Heart left ventricle (tissue), 16 donors: Measurements from ENCODE around the gene GALT. TPM values are rescaled to one million over a fixed set of nuclear protein-coding genes. Genes with fewer than 3 reads are reported as not detected.

Source experiments
- ATAC-seq, 4 donors: fragments of 200-7000 bp; cut with Tn5 transposase; one replicate each; pipeline ENCODE4 v1.9.1; 2020 to 2022; ENCODE audit warnings: moderate library complexity in 4 of 4, mild to moderate bottlenecking in 3 of 4, moderate number of reproducible peaks in 1 of 4
- DNase-seq, 5 donors: peaks; one replicate each; pipeline ENCODE4 v3.0.0-alpha.2; 2020
- H3K27ac ChIP-seq, 12 donors: fragments of 200-600 bp; sonication (generic) in 4 of 12; one replicate each; pipeline versions ENCODE4 v1.5.0 to v1.8.0; 2016 to 2022; ENCODE audit warnings: mild to moderate bottlenecking in 2 of 12
- H3K27me3 ChIP-seq, 9 donors: fragments of 200-600 bp; sonication (generic) in 2 of 9; one replicate each; pipeline versions ENCODE4 v1.5.1 to v1.8.0; 2016 to 2022; ENCODE audit warnings: mild to moderate bottlenecking in 3 of 9
- H3K36me3 ChIP-seq, 9 donors: fragments of 200-600 bp; sonication (generic) in 2 of 9; one replicate each; pipeline versions ENCODE4 v1.5.0 to v1.8.0; 2018 to 2022; ENCODE audit warnings: mild to moderate bottlenecking in 2 of 9
- H3K4me1 ChIP-seq, 12 donors: fragments of 200-600 bp; sonication (generic) in 4 of 12; one replicate each; pipeline versions ENCODE4 v1.5.0 to v1.8.0; 2016 to 2022; ENCODE audit warnings: mild to moderate bottlenecking in 3 of 12
- H3K4me3 ChIP-seq, 12 donors: fragments of 200-600 bp; sonication (generic) in 4 of 12; one replicate each; pipeline versions ENCODE4 v1.5.0 to v1.8.0; 2017 to 2022; ENCODE audit warnings: mild to moderate bottlenecking in 9 of 12, moderate library complexity in 4 of 12
- H3K9me3 ChIP-seq, 12 donors: fragments of 200-600 bp; sonication (generic) in 4 of 12; one replicate each; pipeline versions ENCODE4 v1.5.0 to v1.8.0; 2016 to 2022; ENCODE audit warnings: mild to moderate bottlenecking in 1 of 12
- POLR2A ChIP-seq, 2 donors: fragments of 450-650 bp; IDR thresholded peaks; one replicate each; pipeline ENCODE4 v1.6.1; 2017; ENCODE audit warnings: antibody characterized with exemption in 2 of 2, mild to moderate bottlenecking in 2 of 2, moderate library complexity in 2 of 2
- WGBS, 4 donors: extraction: QIAGEN DNeasy Blood & Tissue Kit in 2 of 4; methylation state at CpG; one replicate each; pipeline versions ENCODE4 v1.1.5 to v1.1.7; 2013 to 2018; 5-methylcytosine and 5-hydroxymethylcytosine counted together
- intact Hi-C, 10 donors: fragments of 100-400 bp; cut with DNase I; formaldehyde crosslinking; loops; one replicate each; pipeline versions ENCODE4 v1.11.1 to v1.14.2; 2022
- polyA plus RNA-seq, 2 donors: library from polyadenylated mRNA; stranded (reverse); fragments of 200-250 nt; gene quantifications; one replicate each; pipeline ENCODE4 v1.2.3, GENCODE V29; 2013
- total RNA-seq, 9 donors: library from RNA; depleted of rRNA in 2 of 9; stranded (reverse); fragments of >200 nt in 2 of 9; fragmentation: NEBNext Ultra II Directional in 3 of 9; extraction: Animal tissue kit (Norgen Biotek cat#: 25700) in 3 of 9; gene quantifications; one replicate each; pipeline versions ENCODE4 v1.1.0 to v1.2.4, GENCODE V29; 2016 to 2023
- TF ChIP-seq, protein P1 (sequence below), 12 donors: fragments of 200-600 bp; sonication (generic) in 4 of 12; IDR thresholded peaks; one replicate each; pipeline versions ENCODE4 v1.5.0 to v1.8.0; 2018 to 2022; ENCODE audit warnings: antibody characterized with exemption in 12 of 12, mild to moderate bottlenecking in 5 of 12
- donor health status: ischemic (EF 13 %, LVEDD 7.1; RV severe dilation, severe dysfunction).
- donor health status: healthy with polysubstance abuse.
- donor health status: DM: no; HTN: yes; CAD: no.
- donor health status: DM: no; HTN: no; CAD: no.
- donor health status: ischemic (EF 25% LVEDD 6.9; RV normal size, moderate dysfunction).
- donor health status: ischemic (EF 25% LVEDD 5.7; RV mildly dilated, moderate dysfunction).
- donor health status: healthy.
- donor health status: DM: yes; HTN: yes; CAD: no.
- donor health status: ischemic (EF 35%, LVEDD 5.7; RV mildly dilated, moderate dysfunction).
- donor health status: nonischemic (EF 11% LVEDD 7.7; RV severe dilation, severe dysfunction).
- donor health status: DM: yes; HTN: yes; CAD: no.
- donor health status: PGD.
- donor health status: ischemic (EF 29% LVEDD 5.4; RV normal size, mild dysfunction).
- donor health status: nonischemic (EF 23%, LVEDD 6.1; RV moderate dilation, normal function).

The GALT gene
- total and polyA plus RNA-seq, 11 donors, result 16.8 to 67.9 (median 41.2) TPM

DNA sequence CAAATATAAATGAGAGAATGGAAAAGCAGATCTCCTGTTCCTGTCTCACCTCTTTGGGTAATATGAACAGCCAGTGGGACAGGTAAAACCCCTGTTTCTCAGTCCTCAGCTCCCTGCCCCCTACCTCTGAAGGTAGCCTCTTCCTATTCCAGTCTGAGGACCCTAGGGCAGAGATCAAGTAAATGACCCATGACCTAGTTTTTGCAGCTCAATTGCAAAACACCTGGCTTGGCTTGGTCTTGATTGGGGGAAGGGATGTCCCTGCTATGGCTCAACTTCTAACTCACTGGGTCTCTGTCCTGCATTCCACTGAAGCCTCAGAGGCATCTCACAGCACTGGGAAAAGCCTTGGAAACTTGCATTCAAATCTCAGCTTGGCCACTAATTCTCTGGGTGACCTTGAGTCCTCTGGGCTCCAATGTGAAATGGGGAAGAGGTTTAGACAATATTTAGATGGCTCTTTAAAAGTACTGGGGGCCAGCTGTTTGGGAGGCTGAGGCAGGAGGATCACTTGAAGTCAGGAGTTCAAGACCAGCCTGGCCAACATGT lies 1.6 kb upstream of the GALT start:
- intact Hi-C loops, result no loop called here
- no peak for TF ChIP-seq POLR2A (IDR thresholded peaks at IDR 0.05)
- TF ChIP-seq, protein P1, sequence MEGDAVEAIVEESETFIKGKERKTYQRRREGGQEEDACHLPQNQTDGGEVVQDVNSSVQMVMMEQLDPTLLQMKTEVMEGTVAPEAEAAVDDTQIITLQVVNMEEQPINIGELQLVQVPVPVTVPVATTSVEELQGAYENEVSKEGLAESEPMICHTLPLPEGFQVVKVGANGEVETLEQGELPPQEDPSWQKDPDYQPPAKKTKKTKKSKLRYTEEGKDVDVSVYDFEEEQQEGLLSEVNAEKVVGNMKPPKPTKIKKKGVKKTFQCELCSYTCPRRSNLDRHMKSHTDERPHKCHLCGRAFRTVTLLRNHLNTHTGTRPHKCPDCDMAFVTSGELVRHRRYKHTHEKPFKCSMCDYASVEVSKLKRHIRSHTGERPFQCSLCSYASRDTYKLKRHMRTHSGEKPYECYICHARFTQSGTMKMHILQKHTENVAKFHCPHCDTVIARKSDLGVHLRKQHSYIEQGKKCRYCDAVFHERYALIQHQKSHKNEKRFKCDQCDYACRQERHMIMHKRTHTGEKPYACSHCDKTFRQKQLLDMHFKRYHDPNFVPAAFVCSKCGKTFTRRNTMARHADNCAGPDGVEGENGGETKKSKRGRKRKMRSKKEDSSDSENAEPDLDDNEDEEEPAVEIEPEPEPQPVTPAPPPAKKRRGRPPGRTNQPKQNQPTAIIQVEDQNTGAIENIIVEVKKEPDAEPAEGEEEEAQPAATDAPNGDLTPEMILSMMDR (IDR thresholded peaks at IDR 0.05), result no peak
- ATAC-seq (no peak), DNase-seq (no peak)
- H3K36me3 ChIP-seq, result peaks cover 0 to 19% (median 17%) of the 10 kb centered on the region in 9 donors
- H3K4me3 ChIP-seq, result no peak overlapping the region
- H3K27ac ChIP-seq, result no peak overlapping the region
- H3K27me3 ChIP-seq, result no peaks in the 10 kb centered on the region
- no peaks in the 10 kb centered on the region for H3K9me3 ChIP-seq
- H3K4me1 ChIP-seq, result peaks cover 0 to 28% (median 22%) of the 10 kb centered on the region in 12 donors

DNA sequence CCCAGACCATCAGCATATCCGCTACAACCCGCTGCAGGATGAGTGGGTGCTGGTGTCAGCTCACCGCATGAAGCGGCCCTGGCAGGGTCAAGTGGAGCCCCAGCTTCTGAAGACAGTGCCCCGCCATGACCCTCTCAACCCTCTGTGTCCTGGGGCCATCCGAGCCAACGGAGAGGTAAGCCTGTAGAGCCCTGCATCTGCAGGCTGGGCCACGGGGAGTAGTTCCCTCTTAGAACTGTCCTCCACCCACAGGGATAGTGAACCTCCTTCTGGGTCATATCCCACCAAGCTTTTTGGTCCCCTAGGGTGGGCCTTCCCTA lies 569 bp downstream of the GALT start:
- no peak for TF ChIP-seq POLR2A (IDR thresholded peaks at IDR 0.05)
- TF ChIP-seq, protein P1 (IDR thresholded peaks at IDR 0.05), result peak in 1 of 12 donors; percentile 5
- Histone ChIP-seq H3K27ac (peak overlapping the region; percentile 54 to 96 (median 93)), H3K4me3 (peak overlapping the region; percentile 38 to 96 (median 80)), H3K4me1 (peaks cover 0 to 40% (median 34%) of the 10 kb centered on the region in 12 donors), H3K9me3 (no peaks in the 10 kb centered on the region), H3K36me3 (peaks cover 0 to 29% (median 21%) of the 10 kb centered on the region in 9 donors), H3K27me3 (no peaks in the 10 kb centered on the region)
- no peak for DNase-seq
- 0 to 2% (median 1%) methylated on average over 5 to 8 of the region's 8 CpGs for WGBS, 4 donors
- ATAC-seq, result no peak
- intact Hi-C loops, result no loop called here

DNA sequence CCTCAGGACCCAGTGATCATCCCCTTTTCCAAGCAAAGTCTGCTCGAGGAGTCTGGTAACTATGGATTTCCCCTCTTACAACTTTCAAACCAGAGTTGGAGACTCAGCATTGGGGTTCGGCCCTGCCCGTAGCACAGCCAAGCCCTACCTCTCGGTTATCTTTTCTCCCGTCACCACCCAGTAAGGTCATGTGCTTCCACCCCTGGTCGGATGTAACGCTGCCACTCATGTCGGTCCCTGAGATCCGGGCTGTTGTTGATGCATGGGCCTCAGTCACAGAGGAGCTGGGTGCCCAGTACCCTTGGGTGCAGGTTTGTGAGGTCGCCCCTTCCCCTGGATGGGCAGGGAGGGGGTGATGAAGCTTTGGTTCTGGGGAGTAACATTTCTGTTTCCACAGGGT lies 1.2 kb downstream of the GALT start:
- ATAC-seq (no peak), DNase-seq (no peak)
- H3K9me3 ChIP-seq, result no peaks in the 10 kb centered on the region
- H3K36me3 ChIP-seq, result peaks cover 0 to 29% (median 21%) of the 10 kb centered on the region in 9 donors
- peak overlapping the region; percentile 38 to 96 (median 80) for H3K4me3 ChIP-seq
- H3K4me1 ChIP-seq, result peaks cover 3 to 45% (median 38%) of the 10 kb centered on the region in 12 donors
- no peaks in the 10 kb centered on the region for H3K27me3 ChIP-seq
- intact Hi-C loops, result no loop called here
- TF ChIP-seq, protein P1 (IDR thresholded peaks at IDR 0.05), result no peak
- TF ChIP-seq POLR2A (IDR thresholded peaks at IDR 0.05), result no peak
- peak overlapping the region in 10 of 12 donors; percentile 87 to 96 (median 93) for H3K27ac ChIP-seq
- WGBS, 4 donors, result 40 to 54% (median 48%) methylated on average over 9 to 10 of the region's 10 CpGs

DNA sequence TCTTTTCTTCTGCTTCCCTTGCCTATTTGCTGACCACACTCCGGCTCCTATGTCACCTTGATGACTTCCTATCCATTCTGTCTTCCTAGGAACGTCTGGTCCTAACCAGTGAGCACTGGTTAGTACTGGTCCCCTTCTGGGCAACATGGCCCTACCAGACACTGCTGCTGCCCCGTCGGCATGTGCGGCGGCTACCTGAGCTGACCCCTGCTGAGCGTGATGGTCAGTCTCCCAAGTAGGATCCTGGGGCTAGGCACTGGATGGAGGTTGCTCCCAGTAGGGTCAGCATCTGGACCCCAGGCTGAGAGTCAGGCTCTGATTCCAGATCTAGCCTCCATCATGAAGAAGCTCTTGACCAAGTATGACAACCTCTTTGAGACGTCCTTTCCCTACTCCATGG lies 2.2 kb downstream of the GALT start:
- no peak for ATAC-seq
- WGBS, 4 donors, result 82 to 91% (median 85%) methylated on average over 8 of the region's 8 CpGs
- DNase-seq, result no peak
- TF ChIP-seq, protein P1 (IDR thresholded peaks at IDR 0.05), result no peak
- no peak for TF ChIP-seq POLR2A (IDR thresholded peaks at IDR 0.05)
- peak overlapping the region in 1 of 12 donors; percentile 94 for H3K27ac ChIP-seq
- peaks cover 0 to 29% (median 21%) of the 10 kb centered on the region in 9 donors for H3K36me3 ChIP-seq
- no peaks in the 10 kb centered on the region for H3K27me3 ChIP-seq
- H3K9me3 ChIP-seq, result no peaks in the 10 kb centered on the region
- intact Hi-C loops, result no loop called here
- peaks cover 7 to 55% (median 47%) of the 10 kb centered on the region in 12 donors for H3K4me1 ChIP-seq
- no peak overlapping the region for H3K4me3 ChIP-seq
